GM21515 (cell line): ENCODE measurements around the gene CFAP161.
"Not testable (repeated sequence)": the region's sequence is repeated elsewhere in the genome, so short reads cannot be mapped to it uniquely, and the experiment has no call there.

Experiments used
- ATAC-seq: cut with Tn5 transposase; IDR thresholded peaks from one replicate; pipeline ENCODE4 v1.9.1; 2021; ENCODE audit not compliant: unreplicated experiment

CFAP161 gene

GRCh38 chr15:81106560-81106959 lies 27.5 kb upstream of the CFAP161 start:
- ATAC-seq = no peak

- ATAC-seq = no peak
These were observed 26.2 kb upstream of the CFAP161 start for GRCh38 chr15:81107889-81108288.

- no peak for ATAC-seq
These were observed 25.6 kb upstream of the CFAP161 start for GRCh38 chr15:81108427-81108826.

DNA sequence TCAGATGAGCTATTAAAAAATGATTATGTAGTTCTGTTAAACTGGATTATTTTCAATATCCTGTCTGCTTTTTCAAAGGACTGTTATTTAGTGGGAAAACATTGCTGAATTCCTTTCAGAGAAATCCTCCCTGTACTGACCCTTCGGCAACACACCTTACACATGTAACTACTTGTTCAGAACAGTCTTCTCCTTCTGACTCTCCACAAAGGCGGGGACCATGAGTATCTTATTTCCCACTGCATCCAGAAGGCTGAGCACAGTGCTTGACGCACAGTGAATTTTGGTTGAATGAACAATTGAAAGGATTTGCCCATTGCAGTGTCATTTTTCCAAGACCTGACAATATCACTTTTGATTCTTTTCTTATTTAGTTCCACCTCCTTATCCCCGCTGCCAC lies 23.1 kb upstream of the CFAP161 start:
- no peak for ATAC-seq

GRCh38 chr15:81111510-81112470 lies 22.3 kb upstream of the CFAP161 start:
- peak; percentile 92 for ATAC-seq

- no peak for ATAC-seq
These were observed 20.8 kb upstream of the CFAP161 start for GRCh38 chr15:81113204-81113657.

DNA sequence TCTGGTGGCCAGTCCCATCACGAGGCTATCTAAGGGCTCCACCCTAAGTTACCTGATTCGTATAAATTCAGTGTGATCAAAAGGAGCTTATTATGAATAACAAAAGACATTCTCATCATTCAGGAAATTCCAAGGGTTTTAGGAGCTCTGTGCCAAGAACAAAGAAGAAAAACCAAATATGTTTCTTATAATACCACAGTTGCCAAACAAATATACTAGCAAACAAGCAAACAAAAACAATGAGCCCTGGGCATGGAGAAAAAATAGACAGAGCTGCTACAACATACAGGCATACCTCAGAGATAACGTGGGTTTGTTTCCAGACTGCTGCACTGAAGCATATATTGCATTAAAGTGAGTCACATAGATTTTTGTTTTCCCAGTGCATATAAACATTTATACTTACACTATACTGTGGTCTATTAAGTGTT lies 20.2 kb upstream of the CFAP161 start:
- no peak for ATAC-seq

DNA sequence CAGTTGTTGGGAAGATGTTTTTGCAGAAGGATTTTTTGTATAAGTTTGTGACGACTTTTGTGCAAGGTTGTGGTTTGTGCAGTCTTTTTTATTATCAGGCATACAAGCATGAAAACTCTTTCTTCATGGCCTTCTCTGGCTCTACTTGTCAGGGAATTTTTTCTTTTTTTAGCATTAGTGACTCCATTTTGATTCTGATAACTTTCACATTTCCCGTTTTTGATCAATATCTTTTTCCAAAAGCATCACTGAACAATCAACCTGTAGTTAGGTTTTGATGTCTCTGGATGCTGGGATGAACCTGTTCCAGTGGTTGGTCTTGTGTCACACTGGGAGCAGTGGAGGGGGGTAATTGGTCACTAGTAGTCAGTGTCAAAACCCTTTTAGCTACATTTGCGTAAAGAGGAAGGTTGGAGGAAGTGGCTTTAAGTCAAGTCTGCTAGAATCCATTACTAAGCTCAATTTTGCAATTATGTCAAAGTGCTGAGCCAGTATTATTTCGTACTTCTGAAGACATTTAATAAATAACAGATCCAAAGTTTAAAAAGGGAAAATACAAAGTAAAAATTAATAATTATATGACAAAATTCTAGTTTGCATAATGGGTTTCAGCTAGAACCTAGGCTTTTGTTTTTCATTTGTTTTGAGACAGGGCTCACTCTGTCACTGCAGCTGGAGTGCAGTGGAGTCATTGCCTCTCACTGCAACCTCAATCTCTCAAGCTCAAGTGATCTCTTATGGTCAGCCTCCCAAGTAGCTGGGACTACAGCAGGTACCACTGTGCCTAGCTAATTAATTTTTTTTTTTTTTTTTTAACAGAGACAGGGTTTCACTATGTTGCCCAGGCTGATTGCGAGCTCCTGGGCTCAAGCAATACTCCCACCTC lies 18.8 kb upstream of the CFAP161 start:
- no peak for ATAC-seq

GRCh38 chr15:81117136-81117535 lies 16.9 kb upstream of the CFAP161 start:
- ATAC-seq = no peak

DNA sequence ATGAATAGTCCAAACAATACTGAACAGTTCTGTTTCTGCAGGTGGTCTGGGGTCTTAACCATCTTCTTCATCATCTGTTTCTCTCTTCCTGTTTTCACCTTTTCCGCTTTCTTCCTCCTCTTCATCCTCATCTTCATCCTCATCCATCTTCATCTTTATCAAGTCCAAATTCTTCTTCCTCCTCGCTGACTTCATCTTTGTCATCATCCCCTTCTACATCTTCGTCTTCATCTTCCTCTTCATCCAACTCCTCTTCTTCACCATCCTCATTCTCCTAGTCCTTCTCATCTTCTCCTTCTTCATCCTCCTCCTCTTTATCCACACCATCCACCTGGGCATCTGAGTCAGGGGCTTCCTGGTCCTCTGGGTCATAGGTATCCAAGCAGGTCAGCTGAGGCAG lies 16.5 kb upstream of the CFAP161 start:
- ATAC-seq = no peak

DNA sequence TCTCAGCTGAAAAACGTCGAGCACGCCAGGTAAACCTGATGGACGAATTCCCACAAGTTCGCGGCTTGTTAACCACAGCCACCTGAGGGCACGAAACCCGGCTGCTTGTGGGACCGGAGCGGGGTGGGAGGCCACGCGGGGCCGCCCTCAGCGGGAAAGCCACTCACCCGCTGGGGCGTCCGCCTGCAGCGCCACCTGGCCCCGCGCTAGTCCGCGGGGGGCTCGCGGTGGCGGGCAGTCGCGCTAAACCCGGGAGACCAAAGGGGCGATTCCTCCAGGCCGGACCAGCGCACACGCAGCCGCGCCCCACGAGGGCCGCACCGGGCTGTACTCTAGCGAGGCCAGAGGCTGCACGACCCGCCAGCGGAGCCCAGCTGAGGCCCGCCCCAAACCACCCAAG lies 15.7 kb upstream of the CFAP161 start:
- ATAC-seq = no peak

GRCh38 chr15:81120069-81120468 lies 14.0 kb upstream of the CFAP161 start:
- no peak for ATAC-seq

- ATAC-seq = no peak
These were observed 7.2 kb upstream of the CFAP161 start for GRCh38 chr15:81126892-81127291.

GRCh38 chr15:81141478-81141877 lies 7.4 kb downstream of the CFAP161 start:
- ATAC-seq = not testable (repeated sequence)

DNA sequence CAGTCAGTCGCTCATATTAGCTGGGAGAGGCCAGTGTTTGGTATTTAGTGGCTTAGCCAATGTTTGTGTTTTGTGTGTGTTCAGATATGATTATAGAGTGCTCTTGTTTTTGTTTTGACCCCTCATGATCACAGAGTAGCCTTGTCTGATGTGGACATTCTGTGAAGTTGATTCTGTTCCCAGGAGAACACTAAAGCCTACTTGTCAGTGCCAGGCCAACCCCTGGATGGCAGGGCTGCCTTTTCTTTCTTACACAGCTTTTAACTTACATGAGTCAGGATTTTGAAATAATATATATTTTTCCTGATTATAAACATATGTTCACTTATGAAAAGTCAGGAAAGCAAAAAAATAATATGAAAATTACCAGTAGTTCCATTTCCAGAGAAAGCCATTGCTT lies 11.9 kb downstream of the CFAP161 start:
- no peak for ATAC-seq

GRCh38 chr15:81146466-81146865 lies 12.4 kb downstream of the CFAP161 start:
- ATAC-seq = no peak

DNA sequence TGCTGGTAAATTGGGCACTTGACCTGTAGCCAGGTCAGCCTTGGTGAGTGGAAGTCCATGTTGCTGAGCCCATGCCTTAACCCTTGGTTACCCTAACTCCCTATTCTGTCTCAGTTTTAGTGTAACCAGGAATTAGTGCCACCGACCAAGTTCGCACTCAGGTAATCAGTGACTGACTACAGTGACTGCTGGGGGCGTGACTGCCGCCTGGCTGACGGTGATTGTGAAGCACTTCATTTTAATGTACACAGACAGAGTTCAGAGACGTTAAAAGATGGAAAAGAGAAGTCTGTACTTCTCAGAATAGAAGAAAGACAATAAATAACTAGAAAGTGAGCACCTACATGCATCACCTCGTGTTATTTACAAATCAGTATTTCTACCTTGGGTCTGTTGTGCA lies 17.3 kb downstream of the CFAP161 start:
- no peak for ATAC-seq

DNA sequence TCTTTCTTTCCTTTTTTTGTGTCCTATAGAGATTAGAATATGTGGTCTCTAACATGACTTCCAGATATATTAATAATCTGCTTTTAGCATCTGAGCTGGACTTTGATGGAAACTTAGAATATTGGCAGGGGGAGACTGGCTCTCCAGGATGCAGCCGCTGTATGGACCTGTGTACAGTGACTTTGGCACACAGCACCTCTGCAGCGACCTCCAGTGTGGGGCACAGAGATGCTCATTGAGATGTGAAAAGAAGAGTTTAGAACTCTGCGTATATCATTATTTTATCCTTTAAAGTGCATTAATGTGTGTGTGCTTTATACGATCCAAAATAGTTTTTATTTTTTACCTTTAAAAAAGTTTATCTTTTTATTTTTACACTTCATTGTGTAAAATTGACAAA lies 18.3 kb downstream of the CFAP161 start:
- no peak for ATAC-seq

GRCh38 chr15:81152799-81153198 lies 18.7 kb downstream of the CFAP161 start:
- no peak for ATAC-seq

DNA sequence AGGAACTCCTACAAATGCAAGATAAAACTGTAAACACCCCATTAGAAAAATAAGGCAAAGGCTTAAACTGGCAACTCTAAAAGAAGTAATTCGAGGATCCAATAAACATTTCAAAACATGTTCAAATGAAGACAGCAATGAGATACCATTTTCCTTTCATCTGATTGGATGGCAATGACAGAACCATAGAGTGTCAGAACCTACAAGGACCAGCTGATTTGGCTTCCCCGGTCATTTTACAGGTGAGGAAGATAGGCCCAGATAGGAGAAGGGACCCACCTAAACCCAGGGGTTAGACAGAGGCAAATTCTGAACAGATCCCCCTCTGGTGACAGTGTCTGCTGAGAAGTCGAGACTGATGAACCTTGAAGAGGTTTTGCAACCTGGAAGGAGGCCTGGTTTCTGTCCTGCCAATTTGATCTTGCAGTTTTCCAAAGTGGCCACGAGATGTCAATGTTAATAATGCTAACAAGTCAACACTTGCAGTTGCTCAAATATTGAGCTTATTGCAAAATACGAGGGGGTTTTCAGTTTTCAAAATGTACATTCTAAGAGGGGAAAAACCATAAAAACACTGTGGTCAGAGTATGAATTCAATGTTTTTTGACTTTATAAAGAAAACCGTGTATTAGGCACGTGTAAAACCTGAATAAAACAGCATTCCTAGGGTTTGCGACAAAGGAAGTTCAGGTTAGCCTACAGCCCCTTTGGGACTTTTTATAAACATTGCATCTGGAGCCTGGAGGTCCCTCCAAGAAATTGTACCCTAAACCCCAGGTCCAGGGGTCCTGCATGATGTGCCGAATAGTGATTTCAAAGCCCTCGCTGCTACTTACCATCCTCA lies 21.5 kb downstream of the CFAP161 start:
- ATAC-seq = peak; percentile 58

DNA sequence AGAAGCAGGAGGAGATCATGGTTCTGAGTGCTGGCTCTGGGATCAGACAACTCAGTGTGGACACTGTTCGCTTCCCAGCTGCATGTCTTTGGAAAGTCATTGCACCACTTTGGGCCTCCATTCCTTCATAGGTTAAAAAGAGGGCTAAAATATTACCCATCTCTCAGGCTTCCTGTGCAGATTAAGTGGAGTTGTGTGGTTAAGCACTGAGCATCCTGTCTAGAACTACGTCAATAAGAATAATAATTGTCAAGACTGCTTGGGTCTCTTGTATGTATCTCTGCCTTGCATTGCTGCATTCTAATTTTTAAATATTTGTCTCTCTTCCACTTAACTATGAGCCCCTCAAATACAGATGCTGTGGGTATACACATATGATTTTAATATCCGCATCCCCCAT lies 22.3 kb downstream of the CFAP161 start:
- ATAC-seq = no peak
